Stimulated activated CD4-positive, alpha-beta T cell treated with anti-CD3 and anti-CD28 coated beads, TNF-alpha, amount 100 ng/mL, for 4 hours (primary cell): ENCODE measurements around the gene FRMD4A.
A peak's percentile ranks its signal among the peaks of the same experiment; 100 is the strongest.
"Not testable (repeated sequence)": the region's sequence is repeated elsewhere in the genome, so short reads cannot be mapped to it uniquely, and the experiment has no call there.

ENCODE experiments used
- DNase-seq, 3 experiments: peaks; one replicate each; pipeline ENCODE4 v3.0.0-alpha.2; 2020; ENCODE audit warnings: low read depth in 3 of 3

The FRMD4A gene

GRCh38 chr10:13788711-13789447, 541.8 kb downstream of the FRMD4A start:
- no peak for DNase-seq

GRCh38 chr10:13788320-13788600, 542.5 kb downstream of the FRMD4A start:
- DNase-seq = no peak

- peak; percentile 33 to 63 (median 45) for DNase-seq
These were observed 543.7 kb downstream of the FRMD4A start for GRCh38 chr10:13787015-13787421.

GRCh38 chr10:13784067-13784466, 546.7 kb downstream of the FRMD4A start:
- DNase-seq = no peak

GRCh38 chr10:13779748-13780147, 551.0 kb downstream of the FRMD4A start:
- DNase-seq = no peak

GRCh38 chr10:13778693-13778960, 552.1 kb downstream of the FRMD4A start:
- DNase-seq = not testable (repeated sequence)

- no peak for DNase-seq
These were observed 553.8 kb downstream of the FRMD4A start for GRCh38 chr10:13776861-13777311.

GRCh38 chr10:13775786-13776775, 554.6 kb downstream of the FRMD4A start:
- DNase-seq = no peak

- no peak for DNase-seq
These were observed 556.3 kb downstream of the FRMD4A start for GRCh38 chr10:13774303-13774893.

GRCh38 chr10:13773496-13774170, 557.1 kb downstream of the FRMD4A start:
- DNase-seq = no peak

GRCh38 chr10:13773043-13773442, 557.7 kb downstream of the FRMD4A start:
- no peak for DNase-seq

- no peak for DNase-seq
These were observed 558.7 kb downstream of the FRMD4A start for GRCh38 chr10:13771992-13772391.

- DNase-seq = no peak
These were observed 559.8 kb downstream of the FRMD4A start for GRCh38 chr10:13770760-13771493.

GRCh38 chr10:13769946-13770345, 560.8 kb downstream of the FRMD4A start:
- DNase-seq = no peak

GRCh38 chr10:13767676-13768178, 563.0 kb downstream of the FRMD4A start:
- DNase-seq = no peak

- DNase-seq = not testable (repeated sequence)
These were observed 563.6 kb downstream of the FRMD4A start for GRCh38 chr10:13767148-13767547.

- DNase-seq = no peak
These were observed 564.9 kb downstream of the FRMD4A start for GRCh38 chr10:13765641-13766341.

GRCh38 chr10:13761490-13762091, 569.1 kb downstream of the FRMD4A start:
- DNase-seq = no peak

- DNase-seq = no peak
These were observed 571.6 kb downstream of the FRMD4A start for GRCh38 chr10:13759168-13759567.

GRCh38 chr10:13758756-13759155, 572.0 kb downstream of the FRMD4A start:
- DNase-seq = no peak
